HepG2 (cell line): ENCODE measurements around the gene LYPD4. TPM values are rescaled to one million over a fixed set of nuclear protein-coding genes. Genes with fewer than 3 reads are reported as not detected.

Source experiments
- ATRX ChIP-seq: sonication (generic); formaldehyde crosslinking; IDR thresholded peaks from 2 replicates; pipeline ENCODE4 v1.4.0; 2020; ENCODE audit warnings: missing genetic modification reagents, borderline replicate concordance
- DNMT3B ChIP-seq: conservative IDR thresholded peaks from 2 replicates; pipeline ENCODE4 v1.6.1; 2016; ENCODE audit warnings: missing biosample characterization, control low read depth
- HDAC1 ChIP-seq: sonication (generic); formaldehyde crosslinking; IDR thresholded peaks from 2 replicates; pipeline ENCODE4 v1.5.1; 2020; ENCODE audit warnings: mild to moderate bottlenecking, missing genetic modification reagents
- HIVEP1 ChIP-seq: sonication (generic); formaldehyde crosslinking; IDR thresholded peaks from 2 replicates; pipeline ENCODE4 v1.4.0; 2020; ENCODE audit warnings: mild to moderate bottlenecking, missing genetic modification reagents
- IKZF4 ChIP-seq: sonication (generic); formaldehyde crosslinking; IDR thresholded peaks from 2 replicates; pipeline ENCODE4 v1.5.1; 2020; ENCODE audit warnings: borderline replicate concordance, mild to moderate bottlenecking, low read depth, missing genetic modification reagents; ENCODE audit errors: not compliant biosample characterization
- RFX1 ChIP-seq: fragments of 450-650 bp; IDR thresholded peaks from 2 replicates; pipeline ENCODE4 v1.6.1; 2017
- SIX4 ChIP-seq: sonication (generic); formaldehyde crosslinking; IDR thresholded peaks from 2 replicates; pipeline ENCODE4 v1.4.0; 2020; ENCODE audit warnings: missing genetic modification reagents
- ZBTB20 ChIP-seq: sonication (generic); formaldehyde crosslinking; IDR thresholded peaks from 2 replicates; pipeline ENCODE4 v1.8.1; 2023; ENCODE audit warnings: missing genetic modification reagents, low read depth, mild to moderate bottlenecking, borderline replicate concordance
- ZBTB3 ChIP-seq: sonication (generic); formaldehyde crosslinking; IDR thresholded peaks from 2 replicates; pipeline ENCODE4 v1.4.0; 2020; ENCODE audit warnings: low read depth, mild to moderate bottlenecking, moderate library complexity, missing genetic modification reagents, borderline replicate concordance
- ZC3H13 ChIP-seq: sonication (generic); formaldehyde crosslinking; IDR thresholded peaks from 2 replicates; pipeline ENCODE4 v1.8.1; 2023; ENCODE audit warnings: mild to moderate bottlenecking, missing genetic modification reagents, moderate library complexity
- ZNF121 ChIP-seq: sonication (generic); formaldehyde crosslinking; IDR thresholded peaks from 2 replicates; pipeline ENCODE4 v1.5.0; 2020; ENCODE audit warnings: mild to moderate bottlenecking, missing genetic modification reagents
- ZNF484 ChIP-seq: sonication (generic); formaldehyde crosslinking; IDR thresholded peaks from 2 replicates; pipeline ENCODE4 v1.5.1; 2020; ENCODE audit warnings: mild to moderate bottlenecking, low read depth, missing genetic modification reagents, borderline replicate concordance
- ZSCAN31 ChIP-seq: sonication (generic); formaldehyde crosslinking; IDR thresholded peaks from 2 replicates; pipeline ENCODE4 v1.5.0; 2020; ENCODE audit warnings: low read depth, mild to moderate bottlenecking, missing genetic modification reagents
- polyA plus RNA-seq, 8 experiments: library from polyadenylated mRNA; depleted of rRNA in 3 of 8; stranded (reverse) in 7 of 8; unstranded in 1 of 8; fragments of >200 nt; fragmentation: Illumina TruSeq in 4 of 8; extraction: Trizol in 4 of 8; gene quantifications; 2 replicates each; pipeline versions ENCODE4 v1.2.1 to v1.2.3, GENCODE V29; 2011 to 2016; ENCODE audit warnings: low read depth in 4 of 8, missing spikeins in 1 of 8, mixed read lengths in 1 of 8; ENCODE audit not compliant: insufficient read depth in 1 of 8
- total RNA-seq, 5 experiments: library from RNA; depleted of rRNA; stranded (reverse); fragments of >200 nt; fragmentation: Illumina TruSeq; extraction: Trizol; gene quantifications; 2 replicates each; pipeline ENCODE4 v1.2.3, GENCODE V29; 2016; ENCODE audit warnings: low read depth in 1 of 5
- TF ChIP-seq, protein P1 (sequence below): sonication (generic); formaldehyde crosslinking; IDR thresholded peaks from 2 replicates; pipeline ENCODE4 v1.4.0; 2020; ENCODE audit warnings: missing genetic modification reagents
- TF ChIP-seq, protein P2 (sequence below): IDR thresholded peaks from 2 replicates; pipeline ENCODE4 v1.4.0; 2020; ENCODE audit warnings: mild to moderate bottlenecking, missing genetic modification reagents
- TF ChIP-seq, protein P3 (sequence below): sonication (generic); formaldehyde crosslinking; IDR thresholded peaks from 2 replicates; pipeline ENCODE4 v1.4.0; 2020; ENCODE audit warnings: missing genetic modification reagents, low read depth, mild to moderate bottlenecking, borderline replicate concordance
- TF ChIP-seq, protein P4 (sequence below): sonication (generic); formaldehyde crosslinking; IDR thresholded peaks from 2 replicates; pipeline ENCODE4 v1.5.1; 2020; ENCODE audit warnings: missing genetic modification reagents, mild to moderate bottlenecking, borderline replicate concordance
- TF ChIP-seq, protein P5 (sequence below): sonication (generic); formaldehyde crosslinking; IDR thresholded peaks from 2 replicates; pipeline ENCODE4 v1.4.0; 2020; ENCODE audit warnings: missing genetic modification reagents, borderline replicate concordance

LYPD4 gene
- total and polyA plus RNA-seq, 2 of the 13 experiments (the other 11 are each of a cell fraction or from before 2014, with no cell fraction given): not detected

DNA sequence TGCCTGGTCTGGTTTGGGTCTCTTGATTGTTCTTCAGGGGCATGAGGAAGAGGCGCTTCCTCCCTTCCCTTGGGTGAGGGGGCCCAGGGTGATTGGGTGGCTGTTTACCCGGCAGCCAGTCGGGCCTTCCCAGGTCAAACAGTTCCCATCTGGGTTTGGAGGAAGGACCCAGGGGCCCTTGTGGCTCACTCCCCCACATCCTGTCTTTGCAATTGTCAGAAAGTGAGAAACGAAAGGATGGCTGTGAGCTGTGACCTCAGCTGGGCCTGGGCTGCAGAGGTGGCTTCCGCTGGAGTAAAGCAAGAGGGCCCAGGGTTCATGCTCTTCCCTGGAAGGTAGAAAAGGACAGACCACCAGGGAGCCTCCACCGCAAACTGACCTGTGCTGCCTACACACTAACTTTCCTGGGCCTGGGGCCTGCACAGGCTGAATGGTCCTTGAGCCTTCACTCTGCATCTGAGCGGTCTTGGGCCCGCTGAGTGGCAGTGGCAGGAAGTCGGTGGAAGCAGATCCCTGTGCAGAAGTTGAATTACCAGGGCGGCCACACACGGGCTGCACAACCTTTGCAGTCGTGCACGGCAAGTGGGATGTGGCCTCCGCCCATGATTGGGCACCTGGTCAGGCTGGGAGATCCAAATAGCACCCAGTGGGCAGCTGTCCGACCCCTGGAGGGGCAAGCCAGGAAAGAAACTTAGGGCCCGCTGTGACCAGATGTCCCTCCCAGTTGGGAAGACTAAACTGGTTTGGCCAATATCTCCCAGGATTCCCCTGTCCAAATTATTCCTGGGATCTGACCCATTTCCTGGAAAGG is 27.3 kb upstream of the LYPD4 start (continued):
- TF ChIP-seq, protein P1, sequence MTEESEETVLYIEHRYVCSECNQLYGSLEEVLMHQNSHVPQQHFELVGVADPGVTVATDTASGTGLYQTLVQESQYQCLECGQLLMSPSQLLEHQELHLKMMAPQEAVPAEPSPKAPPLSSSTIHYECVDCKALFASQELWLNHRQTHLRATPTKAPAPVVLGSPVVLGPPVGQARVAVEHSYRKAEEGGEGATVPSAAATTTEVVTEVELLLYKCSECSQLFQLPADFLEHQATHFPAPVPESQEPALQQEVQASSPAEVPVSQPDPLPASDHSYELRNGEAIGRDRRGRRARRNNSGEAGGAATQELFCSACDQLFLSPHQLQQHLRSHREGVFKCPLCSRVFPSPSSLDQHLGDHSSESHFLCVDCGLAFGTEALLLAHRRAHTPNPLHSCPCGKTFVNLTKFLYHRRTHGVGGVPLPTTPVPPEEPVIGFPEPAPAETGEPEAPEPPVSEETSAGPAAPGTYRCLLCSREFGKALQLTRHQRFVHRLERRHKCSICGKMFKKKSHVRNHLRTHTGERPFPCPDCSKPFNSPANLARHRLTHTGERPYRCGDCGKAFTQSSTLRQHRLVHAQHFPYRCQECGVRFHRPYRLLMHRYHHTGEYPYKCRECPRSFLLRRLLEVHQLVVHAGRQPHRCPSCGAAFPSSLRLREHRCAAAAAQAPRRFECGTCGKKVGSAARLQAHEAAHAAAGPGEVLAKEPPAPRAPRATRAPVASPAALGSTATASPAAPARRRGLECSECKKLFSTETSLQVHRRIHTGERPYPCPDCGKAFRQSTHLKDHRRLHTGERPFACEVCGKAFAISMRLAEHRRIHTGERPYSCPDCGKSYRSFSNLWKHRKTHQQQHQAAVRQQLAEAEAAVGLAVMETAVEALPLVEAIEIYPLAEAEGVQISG (CRISPR knock-in tag): peak; percentile 26; the same call in 1 of the 2 replicates
- no peak for TF ChIP-seq ZBTB3 (CRISPR knock-in tag)
- TF ChIP-seq ATRX (CRISPR knock-in tag): no peak
- TF ChIP-seq HDAC1 (CRISPR knock-in tag): no peak
- TF ChIP-seq ZNF484: no peak
- TF ChIP-seq, protein P2, sequence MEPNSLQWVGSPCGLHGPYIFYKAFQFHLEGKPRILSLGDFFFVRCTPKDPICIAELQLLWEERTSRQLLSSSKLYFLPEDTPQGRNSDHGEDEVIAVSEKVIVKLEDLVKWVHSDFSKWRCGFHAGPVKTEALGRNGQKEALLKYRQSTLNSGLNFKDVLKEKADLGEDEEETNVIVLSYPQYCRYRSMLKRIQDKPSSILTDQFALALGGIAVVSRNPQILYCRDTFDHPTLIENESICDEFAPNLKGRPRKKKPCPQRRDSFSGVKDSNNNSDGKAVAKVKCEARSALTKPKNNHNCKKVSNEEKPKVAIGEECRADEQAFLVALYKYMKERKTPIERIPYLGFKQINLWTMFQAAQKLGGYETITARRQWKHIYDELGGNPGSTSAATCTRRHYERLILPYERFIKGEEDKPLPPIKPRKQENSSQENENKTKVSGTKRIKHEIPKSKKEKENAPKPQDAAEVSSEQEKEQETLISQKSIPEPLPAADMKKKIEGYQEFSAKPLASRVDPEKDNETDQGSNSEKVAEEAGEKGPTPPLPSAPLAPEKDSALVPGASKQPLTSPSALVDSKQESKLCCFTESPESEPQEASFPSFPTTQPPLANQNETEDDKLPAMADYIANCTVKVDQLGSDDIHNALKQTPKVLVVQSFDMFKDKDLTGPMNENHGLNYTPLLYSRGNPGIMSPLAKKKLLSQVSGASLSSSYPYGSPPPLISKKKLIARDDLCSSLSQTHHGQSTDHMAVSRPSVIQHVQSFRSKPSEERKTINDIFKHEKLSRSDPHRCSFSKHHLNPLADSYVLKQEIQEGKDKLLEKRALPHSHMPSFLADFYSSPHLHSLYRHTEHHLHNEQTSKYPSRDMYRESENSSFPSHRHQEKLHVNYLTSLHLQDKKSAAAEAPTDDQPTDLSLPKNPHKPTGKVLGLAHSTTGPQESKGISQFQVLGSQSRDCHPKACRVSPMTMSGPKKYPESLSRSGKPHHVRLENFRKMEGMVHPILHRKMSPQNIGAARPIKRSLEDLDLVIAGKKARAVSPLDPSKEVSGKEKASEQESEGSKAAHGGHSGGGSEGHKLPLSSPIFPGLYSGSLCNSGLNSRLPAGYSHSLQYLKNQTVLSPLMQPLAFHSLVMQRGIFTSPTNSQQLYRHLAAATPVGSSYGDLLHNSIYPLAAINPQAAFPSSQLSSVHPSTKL (CRISPR knock-in tag): no peak
- TF ChIP-seq ZBTB20 (CRISPR knock-in tag): no peak
- TF ChIP-seq ZC3H13 (CRISPR knock-in tag): 0 out of 2 replicates have a peak, but pooled peaks have one; percentile 56
- no peak for TF ChIP-seq HIVEP1 (CRISPR knock-in tag)
- TF ChIP-seq DNMT3B (CRISPR knock-in tag): no peak
- TF ChIP-seq ZSCAN31 (CRISPR knock-in tag): no peak
- TF ChIP-seq, protein P3, sequence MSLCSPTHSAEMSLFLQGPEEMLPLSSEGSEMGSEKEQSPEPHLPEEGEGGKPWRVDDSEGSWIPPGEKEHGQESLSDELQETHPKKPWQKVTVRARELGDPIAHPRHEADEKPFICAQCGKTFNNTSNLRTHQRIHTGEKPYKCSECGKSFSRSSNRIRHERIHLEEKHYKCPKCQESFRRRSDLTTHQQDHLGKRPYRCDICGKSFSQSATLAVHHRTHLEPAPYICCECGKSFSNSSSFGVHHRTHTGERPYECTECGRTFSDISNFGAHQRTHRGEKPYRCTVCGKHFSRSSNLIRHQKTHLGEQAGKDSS (CRISPR knock-in tag): no peak
- TF ChIP-seq, protein P4, sequence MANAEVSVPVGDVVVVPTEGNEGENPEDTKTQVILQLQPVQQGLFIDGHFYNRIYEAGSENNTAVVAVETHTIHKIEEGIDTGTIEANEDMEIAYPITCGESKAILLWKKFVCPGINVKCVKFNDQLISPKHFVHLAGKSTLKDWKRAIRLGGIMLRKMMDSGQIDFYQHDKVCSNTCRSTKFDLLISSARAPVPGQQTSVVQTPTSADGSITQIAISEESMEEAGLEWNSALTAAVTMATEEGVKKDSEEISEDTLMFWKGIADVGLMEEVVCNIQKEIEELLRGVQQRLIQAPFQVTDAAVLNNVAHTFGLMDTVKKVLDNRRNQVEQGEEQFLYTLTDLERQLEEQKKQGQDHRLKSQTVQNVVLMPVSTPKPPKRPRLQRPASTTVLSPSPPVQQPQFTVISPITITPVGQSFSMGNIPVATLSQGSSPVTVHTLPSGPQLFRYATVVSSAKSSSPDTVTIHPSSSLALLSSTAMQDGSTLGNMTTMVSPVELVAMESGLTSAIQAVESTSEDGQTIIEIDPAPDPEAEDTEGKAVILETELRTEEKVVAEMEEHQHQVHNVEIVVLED (CRISPR knock-in tag): no peak
- no peak for TF ChIP-seq IKZF4 (CRISPR knock-in tag)
- no peak for TF ChIP-seq ZNF121 (CRISPR knock-in tag)
- TF ChIP-seq RFX1: no peak
- TF ChIP-seq SIX4 (CRISPR knock-in tag): no peak
- TF ChIP-seq, protein P5, sequence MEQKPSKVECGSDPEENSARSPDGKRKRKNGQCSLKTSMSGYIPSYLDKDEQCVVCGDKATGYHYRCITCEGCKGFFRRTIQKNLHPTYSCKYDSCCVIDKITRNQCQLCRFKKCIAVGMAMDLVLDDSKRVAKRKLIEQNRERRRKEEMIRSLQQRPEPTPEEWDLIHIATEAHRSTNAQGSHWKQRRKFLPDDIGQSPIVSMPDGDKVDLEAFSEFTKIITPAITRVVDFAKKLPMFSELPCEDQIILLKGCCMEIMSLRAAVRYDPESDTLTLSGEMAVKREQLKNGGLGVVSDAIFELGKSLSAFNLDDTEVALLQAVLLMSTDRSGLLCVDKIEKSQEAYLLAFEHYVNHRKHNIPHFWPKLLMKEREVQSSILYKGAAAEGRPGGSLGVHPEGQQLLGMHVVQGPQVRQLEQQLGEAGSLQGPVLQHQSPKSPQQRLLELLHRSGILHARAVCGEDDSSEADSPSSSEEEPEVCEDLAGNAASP: no peak
